ENCODE results near the gene PMPCA. TPM values are rescaled to one million over a fixed set of nuclear protein-coding genes. Genes with fewer than 3 reads are reported as not detected.
A peak's percentile ranks its signal among the peaks of the same experiment; 100 is the strongest.

The PMPCA gene
- total RNA-seq, 1 experiment from 2014 or later, result 103 TPM

- Mint-ChIP-seq H3K4me3 (no peak overlapping the region), H3K9me3 (no peaks in the 10 kb centered on the region), H3K4me1 (peaks cover 9% of the 10 kb centered on the region), H3K36me3 (peaks cover 45% of the 10 kb centered on the region), H3K27me3 (ENCODE audit: low read depth) (no peaks in the 10 kb centered on the region), H3K27ac (peak overlapping the region; percentile 65; the same call in 1 of the 2 replicates)
- ChIA-PET CTCF (interaction anchor here (0.6 to 2.1 kb wide), 18 partner anchors 8 to 285 kb away, joined by 3 to 18 read pairs (median 4); partner anchors contain the start of genes DNLZ, ENTR1 and PMPCA), POLR2A (interaction anchor here (0.7 to 1.5 kb wide), 3 partner anchors 8 to 57 kb away, joined by 3 to 4 read pairs (median 3); no protein-coding TSS in a partner anchor)
- no peak for ATAC-seq
- DNase-seq (ENCODE audit: low spot score), result no peak
- TF ChIP-seq TEAD1 (CRISPR knock-in tag; IDR thresholded peaks at IDR 0.05), result no peak
- TF ChIP-seq ATF2 (CRISPR knock-in tag; IDR thresholded peaks at IDR 0.05; ENCODE audit: borderline replicate concordance, low read depth), result no peak
- TF ChIP-seq RELA (CRISPR knock-in tag; IDR thresholded peaks at IDR 0.05; ENCODE audit: borderline replicate concordance), result no peak
- TF ChIP-seq ZNF317 (CRISPR knock-in tag; IDR thresholded peaks at IDR 0.05; ENCODE audit: borderline replicate concordance, low read depth), result no peak
These were observed 9.1 kb upstream of the PMPCA start for GRCh38 chr9:136401173-136401922.

- CTCF ChIA-PET, result interaction anchor here (0.6 to 2.1 kb wide), 5 partner anchors 25 to 63 kb away, joined by 3 to 18 read pairs (median 5); partner anchors contain the start of gene DNLZ
These were observed 8.4 kb upstream of the PMPCA start for GRCh38 chr9:136402067-136402466.

More at GRCh38 chr9:136402067-136402466, 8.4 kb upstream of the PMPCA start:
- Mint-ChIP-seq H3K36me3 (peaks cover 42% of the 10 kb centered on the region), H3K27me3 (ENCODE audit: low read depth) (no peaks in the 10 kb centered on the region), H3K4me1 (peaks cover 9% of the 10 kb centered on the region), H3K9me3 (no peaks in the 10 kb centered on the region), H3K4me3 (no peak overlapping the region), H3K27ac (no peak overlapping the region)
- POLR2A ChIA-PET, result interaction anchor here (1.5 kb wide), 1 partner anchor 8 kb away, joined by 3 read pairs; no protein-coding TSS in a partner anchor
- no peak for TF ChIP-seq ETV6 (CRISPR knock-in tag; IDR thresholded peaks at IDR 0.05)
- no peak for TF ChIP-seq MAX (CRISPR knock-in tag; IDR thresholded peaks at IDR 0.05)
- no peak for TF ChIP-seq ATF6 (CRISPR knock-in tag; IDR thresholded peaks at IDR 0.05)
- no peak for TF ChIP-seq TEAD4 (CRISPR knock-in tag; IDR thresholded peaks at IDR 0.05)
- TF ChIP-seq ERG (CRISPR knock-in tag; IDR thresholded peaks at IDR 0.05), result no peak
- no peak for TF ChIP-seq RORB (CRISPR knock-in tag; IDR thresholded peaks at IDR 0.05)
- TF ChIP-seq E2F5 (CRISPR knock-in tag; IDR thresholded peaks at IDR 0.05), result no peak
- TF ChIP-seq ZNF416 (CRISPR knock-in tag; IDR thresholded peaks at IDR 0.05), result no peak
- TF ChIP-seq IRF1 (CRISPR knock-in tag; IDR thresholded peaks at IDR 0.05), result no peak
- TF ChIP-seq PREB (CRISPR knock-in tag; IDR thresholded peaks at IDR 0.05; ENCODE audit: borderline replicate concordance), result no peak
- no peak for TF ChIP-seq ZNF232 (CRISPR knock-in tag; IDR thresholded peaks at IDR 0.05)
- no peak for TF ChIP-seq TEAD1 (CRISPR knock-in tag; IDR thresholded peaks at IDR 0.05)
- no peak for DNase-seq (ENCODE audit: low spot score)
- ATAC-seq, result no peak
